NT2/D1 (cell line): ENCODE data around the gene BICDL1.

Experiments
- SUZ12 ChIP-seq: IDR thresholded peaks from 2 replicates; pipeline ENCODE4 v1.6.1; 2011; ENCODE audit not compliant: insufficient read length, insufficient read depth; ENCODE audit errors: extremely low read depth
- YY1 ChIP-seq: IDR thresholded peaks from 2 replicates; pipeline ENCODE4 v1.6.1; 2011; ENCODE audit not compliant: insufficient read length, insufficient read depth
- ZNF274 ChIP-seq: IDR thresholded peaks from 2 replicates; pipeline ENCODE4 v1.6.1; 2011; ENCODE audit warnings: mild to moderate bottlenecking, low read depth, low read length

- TF ChIP-seq ZNF274 (no peak), YY1 (no peak), SUZ12 (no peak)
Measured at GRCh38 chr12:119957135-119957534, 31.9 kb upstream of the BICDL1 start.
